ENCODE measurements around the gene DYNLT2.

DYNLT2 gene

DNA sequence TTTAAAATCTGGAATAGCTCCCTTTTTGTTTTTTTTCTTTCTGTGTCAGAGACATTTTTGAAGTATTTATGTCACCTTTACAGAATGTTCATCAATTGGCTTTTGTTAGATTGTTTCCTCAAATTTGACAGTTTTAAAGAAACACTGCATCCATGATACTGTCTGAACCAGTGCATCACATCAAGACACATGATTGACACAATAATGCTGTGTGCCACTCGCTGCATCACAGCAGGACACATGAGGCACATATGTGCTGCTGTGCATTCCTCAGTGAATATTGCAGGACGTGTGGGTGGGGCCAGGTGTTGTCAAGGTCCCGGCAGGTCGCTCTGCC is 37.4 kb upstream of the DYNLT2 start:
- peaks cover 0 to 2% (median 0%) of the 10 kb centered on the region in 4 experiments for H3K36me3 ChIP-seq (ENCODE audit: control insufficient read depth in 4 of 4, insufficient read depth in 4 of 4, low read length in 3 of 4)
- WGBS (ENCODE audit: insufficient coverage), result 96% methylated on average over 4 of the region's 4 CpGs
- no peak overlapping the region for H3K4me3 ChIP-seq (ENCODE audit: control insufficient read depth in 1 of 7, extremely low read depth in 1 of 7, insufficient read depth in 4 of 7, low read depth in 2 of 7, low read length in 6 of 7)
- H3K9me3 ChIP-seq (ENCODE audit: control extremely low read depth in 1 of 5, control insufficient read depth in 4 of 5, insufficient read depth in 2 of 5, low read depth in 1 of 5, low read length in 4 of 5), result no peaks in the 10 kb centered on the region
- no peak overlapping the region for H3K27ac ChIP-seq (ENCODE audit: insufficient read depth in 1 of 2, low read depth in 1 of 2, low read length in 2 of 2, poor library complexity in 1 of 2, severe bottlenecking in 2 of 2)
- ChIA-PET POLR2A (no interaction called here), CTCF (interaction anchor here (0.8 to 4.3 kb wide), 5 partner anchors 15 to 729 kb away, joined by 3 to 72 read pairs (median 11); no protein-coding TSS in a partner anchor)
- peaks cover 0 to 15% (median 11%) of the 10 kb centered on the region in 4 experiments for H3K4me1 ChIP-seq (ENCODE audit: control extremely low read depth in 1 of 4, control insufficient read depth in 4 of 4, insufficient read depth in 4 of 4, low read length in 3 of 4)
- DNase-seq, result no peak
- peaks cover 2 to 26% (median 15%) of the 10 kb centered on the region in 5 experiments for H3K27me3 ChIP-seq (replicated peaks in 2 of 5; ENCODE audit: control insufficient read depth in 4 of 5, insufficient read depth in 5 of 5, low read length in 4 of 5)

GRCh38 chr6:169787797-169788196 is 36.4 kb upstream of the DYNLT2 start:
- peaks cover 0 to 15% (median 11%) of the 10 kb centered on the region in 4 experiments for H3K4me1 ChIP-seq (ENCODE audit: control extremely low read depth in 1 of 4, control insufficient read depth in 4 of 4, insufficient read depth in 4 of 4, low read length in 3 of 4)
- H3K36me3 ChIP-seq (ENCODE audit: control insufficient read depth in 4 of 4, insufficient read depth in 4 of 4, low read length in 3 of 4), result peaks cover 0 to 3% (median 2%) of the 10 kb centered on the region in 4 experiments
- H3K9me3 ChIP-seq (ENCODE audit: control extremely low read depth in 1 of 5, control insufficient read depth in 4 of 5, insufficient read depth in 2 of 5, low read depth in 1 of 5, low read length in 4 of 5), result no peaks in the 10 kb centered on the region
- peaks cover 2 to 26% (median 13%) of the 10 kb centered on the region in 5 experiments for H3K27me3 ChIP-seq (replicated peaks in 2 of 5; ENCODE audit: control insufficient read depth in 4 of 5, insufficient read depth in 5 of 5, low read length in 4 of 5)
- H3K27ac ChIP-seq (ENCODE audit: insufficient read depth in 1 of 2, low read depth in 1 of 2, low read length in 2 of 2, poor library complexity in 1 of 2, severe bottlenecking in 2 of 2), result no peak overlapping the region
- H3K4me3 ChIP-seq (ENCODE audit: control insufficient read depth in 1 of 7, extremely low read depth in 1 of 7, insufficient read depth in 4 of 7, low read depth in 2 of 7, low read length in 6 of 7), result no peak overlapping the region
- 94% methylated on average over 6 of the region's 7 CpGs for WGBS (ENCODE audit: insufficient coverage)
- CTCF ChIA-PET, result interaction anchor here (1.2 to 4.3 kb wide), 3 partner anchors 16 to 730 kb away, joined by 3 to 72 read pairs (median 12); no protein-coding TSS in a partner anchor
- POLR2A ChIA-PET, result interaction anchor here (1.3 kb wide), 1 partner anchor 17 kb away, joined by 4 read pairs; no protein-coding TSS in a partner anchor
- DNase-seq, result no peak

DNA sequence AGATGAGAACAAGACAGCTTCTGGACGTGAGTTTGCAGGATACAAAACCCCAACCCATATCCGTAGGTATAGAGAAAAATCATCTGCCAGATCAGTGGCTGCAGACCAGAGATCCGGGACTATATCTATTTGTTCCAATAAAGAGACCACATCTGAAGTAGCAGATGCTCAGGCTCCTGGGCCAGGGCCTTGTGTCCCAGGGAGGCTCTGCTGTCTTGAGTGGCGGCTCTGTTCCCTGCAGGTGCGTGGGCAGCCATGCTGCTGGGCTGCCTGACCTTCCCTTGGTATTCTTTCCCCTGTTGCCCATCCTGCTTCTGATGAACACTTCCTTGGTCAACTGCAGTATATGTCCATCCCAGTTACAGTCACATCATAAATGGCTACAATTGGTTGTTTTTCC is 35.0 kb upstream of the DYNLT2 start:
- peaks cover 0 to 15% (median 11%) of the 10 kb centered on the region in 4 experiments for H3K4me1 ChIP-seq (ENCODE audit: control extremely low read depth in 1 of 4, control insufficient read depth in 4 of 4, insufficient read depth in 4 of 4, low read length in 3 of 4)
- H3K4me3 ChIP-seq (ENCODE audit: control insufficient read depth in 1 of 7, extremely low read depth in 1 of 7, insufficient read depth in 4 of 7, low read depth in 2 of 7, low read length in 6 of 7), result no peak overlapping the region
- ChIA-PET POLR2A (no interaction called here), CTCF (interaction anchor here (1.4 kb wide), 1 partner anchor 744 kb away, joined by 5 read pairs; no protein-coding TSS in a partner anchor)
- peaks cover 1 to 7% (median 6%) of the 10 kb centered on the region in 4 experiments for H3K36me3 ChIP-seq (ENCODE audit: control insufficient read depth in 4 of 4, insufficient read depth in 4 of 4, low read length in 3 of 4)
- peaks cover 2 to 19% (median 8%) of the 10 kb centered on the region in 5 experiments for H3K27me3 ChIP-seq (replicated peaks in 2 of 5; ENCODE audit: control insufficient read depth in 4 of 5, insufficient read depth in 5 of 5, low read length in 4 of 5)
- H3K27ac ChIP-seq (ENCODE audit: insufficient read depth in 1 of 2, low read depth in 1 of 2, low read length in 2 of 2, poor library complexity in 1 of 2, severe bottlenecking in 2 of 2), result no peak overlapping the region
- WGBS (ENCODE audit: insufficient coverage), result 91% methylated on average over 5 of the region's 5 CpGs
- H3K9me3 ChIP-seq (ENCODE audit: control extremely low read depth in 1 of 5, control insufficient read depth in 4 of 5, insufficient read depth in 2 of 5, low read depth in 1 of 5, low read length in 4 of 5), result no peaks in the 10 kb centered on the region
- no peak for DNase-seq

GRCh38 chr6:169785566-169785965 is 34.2 kb upstream of the DYNLT2 start:
- Histone ChIP-seq H3K36me3 (ENCODE audit: control insufficient read depth in 4 of 4, insufficient read depth in 4 of 4, low read length in 3 of 4) (peaks cover 2 to 13% (median 10%) of the 10 kb centered on the region in 4 experiments), H3K27ac (ENCODE audit: insufficient read depth in 1 of 2, low read depth in 1 of 2, low read length in 2 of 2, poor library complexity in 1 of 2, severe bottlenecking in 2 of 2) (no peak overlapping the region), H3K4me1 (ENCODE audit: control extremely low read depth in 1 of 4, control insufficient read depth in 4 of 4, insufficient read depth in 4 of 4, low read length in 3 of 4) (peaks cover 0 to 10% (median 9%) of the 10 kb centered on the region in 4 experiments), H3K4me3 (ENCODE audit: control insufficient read depth in 1 of 7, extremely low read depth in 1 of 7, insufficient read depth in 4 of 7, low read depth in 2 of 7, low read length in 6 of 7) (no peak overlapping the region), H3K9me3 (ENCODE audit: control extremely low read depth in 1 of 5, control insufficient read depth in 4 of 5, insufficient read depth in 2 of 5, low read depth in 1 of 5, low read length in 4 of 5) (peaks cover 0 to 3% (median 0%) of the 10 kb centered on the region in 5 experiments), H3K27me3 (replicated peaks in 2 of 5; ENCODE audit: control insufficient read depth in 4 of 5, insufficient read depth in 5 of 5, low read length in 4 of 5) (peaks cover 0 to 16% (median 6%) of the 10 kb centered on the region in 5 experiments)
- 98% methylated on average over 7 of the region's 9 CpGs for WGBS (ENCODE audit: insufficient coverage)
- CTCF ChIA-PET, result interaction anchor here (1.4 kb wide), 1 partner anchor 744 kb away, joined by 5 read pairs; no protein-coding TSS in a partner anchor
- POLR2A ChIA-PET, result no interaction called here
- no peak for DNase-seq

- CTCF ChIA-PET, result interaction anchor here (1.4 kb wide), 1 partner anchor 745 kb away, joined by 5 read pairs; no protein-coding TSS in a partner anchor
- H3K36me3 ChIP-seq (ENCODE audit: control insufficient read depth in 4 of 4, insufficient read depth in 4 of 4, low read length in 3 of 4), result peaks cover 4 to 17% (median 14%) of the 10 kb centered on the region in 4 experiments
- 90% methylated on average over 12 of the region's 12 CpGs for WGBS (ENCODE audit: insufficient coverage)
- no peak for DNase-seq
- peaks cover 0 to 12% (median 6%) of the 10 kb centered on the region in 5 experiments for H3K27me3 ChIP-seq (replicated peaks in 2 of 5; ENCODE audit: control insufficient read depth in 4 of 5, insufficient read depth in 5 of 5, low read length in 4 of 5)
- peaks cover 0 to 4% (median 0%) of the 10 kb centered on the region in 5 experiments for H3K9me3 ChIP-seq (ENCODE audit: control extremely low read depth in 1 of 5, control insufficient read depth in 4 of 5, insufficient read depth in 2 of 5, low read depth in 1 of 5, low read length in 4 of 5)
- POLR2A ChIA-PET, result no interaction called here
- no peak overlapping the region for H3K27ac ChIP-seq (ENCODE audit: insufficient read depth in 1 of 2, low read depth in 1 of 2, low read length in 2 of 2, poor library complexity in 1 of 2, severe bottlenecking in 2 of 2)
- no peak overlapping the region for H3K4me3 ChIP-seq (ENCODE audit: control insufficient read depth in 1 of 7, extremely low read depth in 1 of 7, insufficient read depth in 4 of 7, low read depth in 2 of 7, low read length in 6 of 7)
- H3K4me1 ChIP-seq (ENCODE audit: control extremely low read depth in 1 of 4, control insufficient read depth in 4 of 4, insufficient read depth in 4 of 4, low read length in 3 of 4), result peaks cover 0 to 4% (median 3%) of the 10 kb centered on the region in 4 experiments
Measured at GRCh38 chr6:169784821-169785340, 33.5 kb upstream of the DYNLT2 start.

DNA sequence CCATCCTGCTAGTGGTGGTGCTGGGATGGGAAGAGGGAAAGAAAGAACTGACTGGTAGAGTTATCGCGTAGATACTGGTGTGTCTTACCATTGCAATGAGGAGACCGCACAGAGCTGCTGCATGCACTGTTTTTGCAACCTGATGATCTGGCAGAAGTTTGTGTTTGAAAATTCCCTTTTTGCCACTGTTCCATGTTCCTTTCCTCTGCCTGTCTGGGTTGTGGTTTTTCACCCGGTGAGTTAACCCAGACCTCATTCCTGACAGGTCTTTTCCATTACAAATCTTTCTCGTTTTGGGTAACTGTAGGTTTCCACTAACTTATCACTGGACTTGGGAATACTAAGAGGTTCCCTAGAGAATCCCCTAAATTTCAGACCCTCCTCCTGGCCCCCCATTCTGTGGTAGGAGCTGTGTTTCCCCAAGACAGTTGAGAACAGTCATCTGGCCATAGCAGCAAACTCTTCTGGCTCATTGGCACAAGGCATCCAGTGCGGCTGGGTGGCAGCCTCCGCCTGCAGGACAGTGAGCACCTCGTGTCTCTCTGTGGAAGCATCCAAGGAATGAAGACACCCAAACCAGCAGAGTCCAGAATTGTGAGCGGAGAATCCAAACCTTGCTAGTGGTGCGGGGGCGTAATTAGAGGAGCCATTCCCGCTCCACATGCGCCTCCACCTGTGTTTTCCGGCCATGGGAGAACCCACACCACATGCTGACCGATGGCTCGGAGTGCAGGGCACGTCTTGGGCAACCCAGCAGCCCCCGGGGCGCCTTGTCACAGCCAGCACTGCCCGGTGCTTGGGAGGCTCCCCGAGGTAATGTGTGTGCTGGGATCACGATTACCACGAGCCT is 32.8 kb upstream of the DYNLT2 start:
- Histone ChIP-seq H3K9me3 (ENCODE audit: control extremely low read depth in 1 of 5, control insufficient read depth in 4 of 5, insufficient read depth in 2 of 5, low read depth in 1 of 5, low read length in 4 of 5) (peaks cover 0 to 4% (median 0%) of the 10 kb centered on the region in 5 experiments), H3K36me3 (ENCODE audit: control insufficient read depth in 4 of 4, insufficient read depth in 4 of 4, low read length in 3 of 4) (peaks cover 8 to 24% (median 19%) of the 10 kb centered on the region in 4 experiments), H3K4me3 (ENCODE audit: control insufficient read depth in 1 of 7, extremely low read depth in 1 of 7, insufficient read depth in 4 of 7, low read depth in 2 of 7, low read length in 6 of 7) (no peak overlapping the region), H3K27me3 (replicated peaks in 2 of 5; ENCODE audit: control insufficient read depth in 4 of 5, insufficient read depth in 5 of 5, low read length in 4 of 5) (peaks cover 0 to 5% (median 2%) of the 10 kb centered on the region in 5 experiments), H3K27ac (ENCODE audit: insufficient read depth in 1 of 2, low read depth in 1 of 2, low read length in 2 of 2, poor library complexity in 1 of 2, severe bottlenecking in 2 of 2) (no peak overlapping the region), H3K4me1 (ENCODE audit: control extremely low read depth in 1 of 4, control insufficient read depth in 4 of 4, insufficient read depth in 4 of 4, low read length in 3 of 4) (no peaks in the 10 kb centered on the region)
- DNase-seq, result no peak
- ChIA-PET POLR2A (no interaction called here), CTCF (no interaction called here)
- 99% methylated on average over 23 of the region's 23 CpGs for WGBS (ENCODE audit: insufficient coverage)

Data from common myeloid progenitor, CD34-positive (primary cell).